GM20000 (cell line): ENCODE measurements around the gene NPAS2.

ENCODE experiments used
- DNase-seq: peaks from one replicate; pipeline ENCODE4 v3.0.0; 2012; ENCODE audit warnings: low spot score
- CTCF ChIP-seq: IDR thresholded peaks from 2 replicates; pipeline ENCODE4 v1.5.1; 2012; ENCODE audit warnings: mild to moderate bottlenecking, control low read depth; ENCODE audit errors: extremely low read depth, missing control alignments

The NPAS2 gene

GRCh38 chr2:101022221-101022620, 202.3 kb downstream of the NPAS2 start:
- TF ChIP-seq CTCF, result no peak
- DNase-seq, result no peak

GRCh38 chr2:101023327-101024107, 203.6 kb downstream of the NPAS2 start:
- DNase-seq, result no peak
- no peak for TF ChIP-seq CTCF

GRCh38 chr2:101025561-101025960, 205.6 kb downstream of the NPAS2 start:
- no peak for DNase-seq
- no peak for TF ChIP-seq CTCF

GRCh38 chr2:101026253-101026701, 206.3 kb downstream of the NPAS2 start:
- no peak for TF ChIP-seq CTCF
- DNase-seq, result no peak

GRCh38 chr2:101026923-101027469, 207.1 kb downstream of the NPAS2 start:
- TF ChIP-seq CTCF, result no peak
- no peak for DNase-seq

GRCh38 chr2:101027852-101028251, 207.9 kb downstream of the NPAS2 start:
- TF ChIP-seq CTCF, result no peak
- no peak for DNase-seq

GRCh38 chr2:101030866-101031554, 211.1 kb downstream of the NPAS2 start:
- no peak for TF ChIP-seq CTCF
- DNase-seq, result no peak
